Stomach (tissue), 4 donors: ENCODE measurements around the gene ARMC12.

Source experiments
- CTCF ChIP-seq, 7 experiments: fragments of 450-650 bp in 4 of 7; fragments of 200-600 bp in 3 of 7; sonication (generic) in 3 of 7; IDR thresholded peaks; one replicate each; pipeline ENCODE4 v1.5.1; 2016 to 2019; ENCODE audit warnings: antibody characterized with exemption in 7 of 7, control low read depth in 2 of 7, mild to moderate bottlenecking in 1 of 7
- POLR2A ChIP-seq, 4 donors: fragments of 450-650 bp; IDR thresholded peaks; one replicate each; pipeline ENCODE4 v1.6.1; 2016; ENCODE audit warnings: antibody characterized with exemption in 4 of 4, control low read depth in 2 of 4, mild to moderate bottlenecking in 1 of 4, moderate library complexity in 1 of 4
- POLR2AphosphoS5 ChIP-seq, 3 donors: sonication (generic); formaldehyde crosslinking; IDR thresholded peaks; one replicate each; pipeline ENCODE4 v1.6.1; 2016; ENCODE audit warnings: antibody characterized with exemption in 3 of 3

DNA sequence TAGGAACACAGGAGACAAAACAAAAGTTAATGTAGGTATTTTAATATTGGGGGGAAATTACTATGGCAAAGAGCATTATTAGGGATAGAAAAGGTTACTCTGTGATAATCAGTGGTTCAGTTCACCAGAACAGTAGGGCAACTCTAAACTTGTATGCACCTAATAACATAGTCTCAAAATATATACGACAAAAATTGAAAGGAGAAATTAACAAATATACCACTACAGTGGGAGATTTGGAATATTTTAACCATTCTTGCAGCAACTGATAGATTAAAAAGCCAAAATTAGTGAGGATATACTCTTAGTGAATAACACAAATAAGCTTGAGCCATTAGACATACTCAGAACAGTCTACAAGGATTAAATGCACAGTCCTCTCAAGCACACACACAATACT is 11.0 kb downstream of the ARMC12 start:
- no peak for TF ChIP-seq CTCF (IDR thresholded peaks at IDR 0.05)
- TF ChIP-seq POLR2AphosphoS5 (IDR thresholded peaks at IDR 0.05), result no peak
- TF ChIP-seq POLR2A (IDR thresholded peaks at IDR 0.05), result no peak
